ENCODE data around the gene EML4.

The EML4 gene

GRCh38 chr2:42249284-42249683 lies 80.1 kb downstream of the EML4 start:
- no peak overlapping the region for H3K27ac ChIP-seq (ENCODE audit: low read depth, low read length)
- peak overlapping the region; percentile 4 to 24 for H3K4me3 ChIP-seq (ENCODE audit: low read depth in 1 of 2, low read length in 2 of 2)
- H3K4me1 ChIP-seq (ENCODE audit: control insufficient read depth in 1 of 2, insufficient read depth in 2 of 2, low read length in 2 of 2), result peaks cover 17 to 20% of the 10 kb centered on the region in 2 donors

GRCh38 chr2:42249887-42250286 lies 80.7 kb downstream of the EML4 start:
- peaks cover 8 to 30% of the 10 kb centered on the region in 2 donors for H3K36me3 ChIP-seq (ENCODE audit: control insufficient read depth in 1 of 2, insufficient read depth in 2 of 2, low read length in 2 of 2)
- H3K27me3 ChIP-seq (ENCODE audit: control insufficient read depth in 1 of 2, insufficient read depth in 2 of 2, low read length in 2 of 2), result no peaks in the 10 kb centered on the region
- H3K4me3 ChIP-seq (ENCODE audit: low read depth in 1 of 2, low read length in 2 of 2), result peak overlapping the region in 1 of 2 donors; percentile 11
- H3K27ac ChIP-seq (ENCODE audit: low read depth, low read length), result no peak overlapping the region
- H3K9me3 ChIP-seq (ENCODE audit: control insufficient read depth in 1 of 2, low read length in 2 of 2), result no peaks in the 10 kb centered on the region
- peaks cover 15 to 17% of the 10 kb centered on the region in 2 donors for H3K4me1 ChIP-seq (ENCODE audit: control insufficient read depth in 1 of 2, insufficient read depth in 2 of 2, low read length in 2 of 2)
- H3K9ac ChIP-seq (ENCODE audit: low read depth in 1 of 2, low read length in 2 of 2), result no peak overlapping the region

More at GRCh38 chr2:42249284-42249683, 80.1 kb downstream of the EML4 start:
- no peak overlapping the region for H3K9ac ChIP-seq (ENCODE audit: low read depth in 1 of 2, low read length in 2 of 2)
- H3K27me3 ChIP-seq (ENCODE audit: control insufficient read depth in 1 of 2, insufficient read depth in 2 of 2, low read length in 2 of 2), result no peaks in the 10 kb centered on the region
- no peaks in the 10 kb centered on the region for H3K9me3 ChIP-seq (ENCODE audit: control insufficient read depth in 1 of 2, low read length in 2 of 2)
- peaks cover 8 to 30% of the 10 kb centered on the region in 2 donors for H3K36me3 ChIP-seq (ENCODE audit: control insufficient read depth in 1 of 2, insufficient read depth in 2 of 2, low read length in 2 of 2)

- Histone ChIP-seq H3K4me3 (ENCODE audit: low read depth in 1 of 2, low read length in 2 of 2) (no peak overlapping the region), H3K27me3 (ENCODE audit: control insufficient read depth in 1 of 2, insufficient read depth in 2 of 2, low read length in 2 of 2) (no peaks in the 10 kb centered on the region), H3K9ac (ENCODE audit: low read depth in 1 of 2, low read length in 2 of 2) (no peak overlapping the region), H3K27ac (ENCODE audit: low read depth, low read length) (no peak overlapping the region), H3K9me3 (ENCODE audit: control insufficient read depth in 1 of 2, low read length in 2 of 2) (no peaks in the 10 kb centered on the region), H3K4me1 (ENCODE audit: control insufficient read depth in 1 of 2, insufficient read depth in 2 of 2, low read length in 2 of 2) (peaks cover 15 to 17% of the 10 kb centered on the region in 2 donors), H3K36me3 (ENCODE audit: control insufficient read depth in 1 of 2, insufficient read depth in 2 of 2, low read length in 2 of 2) (peaks cover 7 to 25% of the 10 kb centered on the region in 2 donors)
Observed at GRCh38 chr2:42250925-42251324, 81.8 kb downstream of the EML4 start.

GRCh38 chr2:42252464-42252863 lies 83.3 kb downstream of the EML4 start:
- H3K27me3 ChIP-seq (ENCODE audit: control insufficient read depth in 1 of 2, insufficient read depth in 2 of 2, low read length in 2 of 2), result no peaks in the 10 kb centered on the region
- H3K9me3 ChIP-seq (ENCODE audit: control insufficient read depth in 1 of 2, low read length in 2 of 2), result no peaks in the 10 kb centered on the region
- H3K9ac ChIP-seq (ENCODE audit: low read depth in 1 of 2, low read length in 2 of 2), result no peak overlapping the region
- H3K4me3 ChIP-seq (ENCODE audit: low read depth in 1 of 2, low read length in 2 of 2), result no peak overlapping the region
- peaks cover 3 to 26% of the 10 kb centered on the region in 2 donors for H3K36me3 ChIP-seq (ENCODE audit: control insufficient read depth in 1 of 2, insufficient read depth in 2 of 2, low read length in 2 of 2)
- H3K4me1 ChIP-seq (ENCODE audit: control insufficient read depth in 1 of 2, insufficient read depth in 2 of 2, low read length in 2 of 2), result peaks cover 15 to 17% of the 10 kb centered on the region in 2 donors
- no peak overlapping the region for H3K27ac ChIP-seq (ENCODE audit: low read depth, low read length)

- no peak overlapping the region for H3K27ac ChIP-seq (ENCODE audit: low read depth, low read length)
- no peak overlapping the region for H3K9ac ChIP-seq (ENCODE audit: low read depth in 1 of 2, low read length in 2 of 2)
- H3K36me3 ChIP-seq (ENCODE audit: control insufficient read depth in 1 of 2, insufficient read depth in 2 of 2, low read length in 2 of 2), result peaks cover 3 to 30% of the 10 kb centered on the region in 2 donors
- H3K9me3 ChIP-seq (ENCODE audit: control insufficient read depth in 1 of 2, low read length in 2 of 2), result no peaks in the 10 kb centered on the region
- H3K4me3 ChIP-seq (ENCODE audit: low read depth in 1 of 2, low read length in 2 of 2), result no peak overlapping the region
- H3K27me3 ChIP-seq (ENCODE audit: control insufficient read depth in 1 of 2, insufficient read depth in 2 of 2, low read length in 2 of 2), result no peaks in the 10 kb centered on the region
- peaks cover 13 to 15% of the 10 kb centered on the region in 2 donors for H3K4me1 ChIP-seq (ENCODE audit: control insufficient read depth in 1 of 2, insufficient read depth in 2 of 2, low read length in 2 of 2)
Observed at GRCh38 chr2:42254186-42254895, 85.2 kb downstream of the EML4 start.

GRCh38 chr2:42256505-42256904 lies 87.4 kb downstream of the EML4 start:
- Histone ChIP-seq H3K27me3 (ENCODE audit: control insufficient read depth in 1 of 2, insufficient read depth in 2 of 2, low read length in 2 of 2) (no peaks in the 10 kb centered on the region), H3K9ac (ENCODE audit: low read depth in 1 of 2, low read length in 2 of 2) (no peak overlapping the region), H3K36me3 (ENCODE audit: control insufficient read depth in 1 of 2, insufficient read depth in 2 of 2, low read length in 2 of 2) (peaks cover 6 to 26% of the 10 kb centered on the region in 2 donors), H3K4me1 (ENCODE audit: control insufficient read depth in 1 of 2, insufficient read depth in 2 of 2, low read length in 2 of 2) (no peaks in the 10 kb centered on the region), H3K27ac (ENCODE audit: low read depth, low read length) (no peak overlapping the region), H3K9me3 (ENCODE audit: control insufficient read depth in 1 of 2, low read length in 2 of 2) (no peaks in the 10 kb centered on the region), H3K4me3 (ENCODE audit: low read depth in 1 of 2, low read length in 2 of 2) (no peak overlapping the region)

- H3K4me1 ChIP-seq (ENCODE audit: control insufficient read depth in 1 of 2, insufficient read depth in 2 of 2, low read length in 2 of 2), result no peaks in the 10 kb centered on the region
- H3K36me3 ChIP-seq (ENCODE audit: control insufficient read depth in 1 of 2, insufficient read depth in 2 of 2, low read length in 2 of 2), result peaks cover 4 to 29% of the 10 kb centered on the region in 2 donors
- H3K27me3 ChIP-seq (ENCODE audit: control insufficient read depth in 1 of 2, insufficient read depth in 2 of 2, low read length in 2 of 2), result no peaks in the 10 kb centered on the region
Observed at GRCh38 chr2:42261518-42262195, 92.5 kb downstream of the EML4 start.

GRCh38 chr2:42266236-42266635 lies 97.1 kb downstream of the EML4 start:
- H3K9ac ChIP-seq (ENCODE audit: low read depth in 1 of 2, low read length in 2 of 2), result no peak overlapping the region
- H3K9me3 ChIP-seq (ENCODE audit: control insufficient read depth in 1 of 2, low read length in 2 of 2), result no peaks in the 10 kb centered on the region
- no peak overlapping the region for H3K4me3 ChIP-seq (ENCODE audit: low read depth in 1 of 2, low read length in 2 of 2)
- no peaks in the 10 kb centered on the region for H3K27me3 ChIP-seq (ENCODE audit: control insufficient read depth in 1 of 2, insufficient read depth in 2 of 2, low read length in 2 of 2)
- H3K4me1 ChIP-seq (ENCODE audit: control insufficient read depth in 1 of 2, insufficient read depth in 2 of 2, low read length in 2 of 2), result peaks cover 0 to 3% of the 10 kb centered on the region in 2 donors
- peaks cover 3 to 32% of the 10 kb centered on the region in 2 donors for H3K36me3 ChIP-seq (ENCODE audit: control insufficient read depth in 1 of 2, insufficient read depth in 2 of 2, low read length in 2 of 2)
- no peak overlapping the region for H3K27ac ChIP-seq (ENCODE audit: low read depth, low read length)

More at GRCh38 chr2:42261518-42262195, 92.5 kb downstream of the EML4 start:
- Histone ChIP-seq H3K9ac (ENCODE audit: low read depth in 1 of 2, low read length in 2 of 2) (no peak overlapping the region), H3K27ac (ENCODE audit: low read depth, low read length) (no peak overlapping the region), H3K9me3 (ENCODE audit: control insufficient read depth in 1 of 2, low read length in 2 of 2) (no peaks in the 10 kb centered on the region), H3K4me3 (ENCODE audit: low read depth in 1 of 2, low read length in 2 of 2) (no peak overlapping the region)

- H3K9me3 ChIP-seq (ENCODE audit: control insufficient read depth in 1 of 2, low read length in 2 of 2), result no peaks in the 10 kb centered on the region
- H3K4me1 ChIP-seq (ENCODE audit: control insufficient read depth in 1 of 2, insufficient read depth in 2 of 2, low read length in 2 of 2), result peaks cover 0 to 3% of the 10 kb centered on the region in 2 donors
- H3K4me3 ChIP-seq (ENCODE audit: low read depth in 1 of 2, low read length in 2 of 2), result no peak overlapping the region
- no peaks in the 10 kb centered on the region for H3K27me3 ChIP-seq (ENCODE audit: control insufficient read depth in 1 of 2, insufficient read depth in 2 of 2, low read length in 2 of 2)
- no peak overlapping the region for H3K9ac ChIP-seq (ENCODE audit: low read depth in 1 of 2, low read length in 2 of 2)
- H3K36me3 ChIP-seq (ENCODE audit: control insufficient read depth in 1 of 2, insufficient read depth in 2 of 2, low read length in 2 of 2), result peaks cover 3 to 25% of the 10 kb centered on the region in 2 donors
- H3K27ac ChIP-seq (ENCODE audit: low read depth, low read length), result no peak overlapping the region
Observed at GRCh38 chr2:42267530-42267929, 98.4 kb downstream of the EML4 start.

GRCh38 chr2:42268528-42269151 lies 99.5 kb downstream of the EML4 start:
- Histone ChIP-seq H3K27me3 (ENCODE audit: control insufficient read depth in 1 of 2, insufficient read depth in 2 of 2, low read length in 2 of 2) (no peaks in the 10 kb centered on the region), H3K4me3 (ENCODE audit: low read depth in 1 of 2, low read length in 2 of 2) (no peak overlapping the region), H3K27ac (ENCODE audit: low read depth, low read length) (no peak overlapping the region), H3K36me3 (ENCODE audit: control insufficient read depth in 1 of 2, insufficient read depth in 2 of 2, low read length in 2 of 2) (peaks cover 3 to 20% of the 10 kb centered on the region in 2 donors), H3K9ac (ENCODE audit: low read depth in 1 of 2, low read length in 2 of 2) (no peak overlapping the region), H3K4me1 (ENCODE audit: control insufficient read depth in 1 of 2, insufficient read depth in 2 of 2, low read length in 2 of 2) (peaks cover 0 to 3% of the 10 kb centered on the region in 2 donors), H3K9me3 (ENCODE audit: control insufficient read depth in 1 of 2, low read length in 2 of 2) (no peaks in the 10 kb centered on the region)
